Colonic mucosa (tissue), 4 donors: ENCODE results near the gene PLAU. TPM values are rescaled to one million over a fixed set of nuclear protein-coding genes. Genes with fewer than 3 reads are reported as not detected.
"Not testable (repeated sequence)": the region's sequence is repeated elsewhere in the genome, so short reads cannot be mapped to it uniquely, and the experiment has no call there.

Source experiments
- DNase-seq: peaks from one replicate; pipeline ENCODE4 v3.0.0-alpha.2; 2020
- H3K27ac ChIP-seq: fragments of 200-600 bp; one replicate; pipeline ENCODE4 v1.8.0; 2021
- H3K27me3 ChIP-seq: fragments of 200-600 bp; one replicate; pipeline ENCODE4 v1.8.0; 2021
- H3K36me3 ChIP-seq: fragments of 200-600 bp; one replicate; pipeline ENCODE4 v1.8.0; 2021
- H3K4me1 ChIP-seq: fragments of 200-600 bp; one replicate; pipeline ENCODE4 v1.8.0; 2021; ENCODE audit warnings: mild to moderate bottlenecking
- H3K4me3 ChIP-seq: fragments of 200-600 bp; one replicate; pipeline ENCODE4 v1.8.0; 2021
- H3K9ac ChIP-seq, 2 donors: one replicate each; pipeline ENCODE4 v1.7.0; 2013; ENCODE audit warnings: control low read depth in 2 of 2, low read depth in 2 of 2, low read length in 2 of 2
- H3K9me3 ChIP-seq: fragments of 200-600 bp; one replicate; pipeline ENCODE4 v1.8.0; 2021
- intact Hi-C: fragments of 100-400 bp; cut with DNase I; formaldehyde crosslinking; loops from one replicate; pipeline ENCODE4 v1.14.1; 2022
- total RNA-seq, 2 donors: library from RNA; stranded (reverse); fragmentation: NEBNext Ultra II Directional in 1 of 2; extraction: Animal tissue kit (Norgen Biotek cat#: 25700) in 1 of 2; gene quantifications; one replicate each; pipeline ENCODE4 v1.2.1, GENCODE V29; 2021
- TF ChIP-seq, protein P1 (sequence below): fragments of 200-600 bp; IDR thresholded peaks from one replicate; pipeline ENCODE4 v1.8.0; 2022; ENCODE audit warnings: antibody characterized with exemption, mild to moderate bottlenecking
- donor health status: healthy.
- donor health status: DM: no; HTN: no; CAD: no.
- donor health status: DM: no; HTN: no; CAD: no.

The PLAU gene
- total RNA-seq, 2 donors from 2014 or later = 4.0 to 11.4 TPM

DNA sequence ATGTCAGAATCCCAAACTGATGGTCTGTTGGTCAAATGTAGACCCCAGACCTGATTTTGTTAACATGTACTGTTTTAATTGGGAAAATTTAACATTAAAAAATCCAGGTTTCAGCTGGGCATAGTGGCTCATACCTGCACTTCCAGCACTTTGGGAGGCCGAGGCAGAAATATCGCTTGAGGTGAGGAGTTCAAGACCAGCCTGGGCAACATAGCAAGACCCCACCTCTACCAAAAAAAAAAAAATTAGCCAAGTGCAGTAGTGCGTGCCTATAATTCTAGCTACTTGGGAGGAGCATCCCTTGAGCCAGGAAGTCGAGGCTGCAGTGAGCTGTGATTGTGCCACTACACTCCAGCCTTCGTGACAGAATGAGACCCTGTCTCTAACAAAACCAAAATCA is 20.7 kb upstream of the PLAU start:
- intact Hi-C loops = no loop called here
- Histone ChIP-seq H3K9ac (no peak overlapping the region), H3K27ac (no peak overlapping the region)

DNA sequence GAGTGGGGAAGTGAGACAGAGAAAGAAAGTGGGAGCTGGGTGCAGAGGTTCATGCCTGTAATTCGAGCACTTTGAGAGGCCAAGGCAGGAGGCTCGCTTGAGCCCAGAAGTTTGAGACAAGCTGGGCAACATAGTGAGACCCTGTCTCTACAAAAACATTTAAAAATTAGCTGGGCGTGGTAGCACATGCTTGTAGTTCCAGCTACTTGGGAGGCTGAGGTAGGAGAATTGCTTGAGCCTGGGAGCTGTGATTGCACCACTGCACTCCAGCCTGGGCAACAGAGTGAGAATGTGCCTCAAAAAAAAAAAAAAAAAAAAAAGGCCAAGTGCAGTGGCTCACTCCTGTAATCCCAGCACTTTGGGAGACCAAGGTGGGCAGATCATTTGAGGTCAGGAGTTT is 20.1 kb upstream of the PLAU start:
- H3K4me3 ChIP-seq, H3K36me3 ChIP-seq, H3K9ac ChIP-seq, H3K27me3 ChIP-seq, intact Hi-C loops, H3K27ac ChIP-seq, DNase-seq, H3K9me3 ChIP-seq: not testable (repeated sequence)
- peaks cover 14% of the 10 kb centered on the region for H3K4me1 ChIP-seq

More for the DNA sequence above, 20.7 kb upstream of the PLAU start:
- TF ChIP-seq, protein P1, sequence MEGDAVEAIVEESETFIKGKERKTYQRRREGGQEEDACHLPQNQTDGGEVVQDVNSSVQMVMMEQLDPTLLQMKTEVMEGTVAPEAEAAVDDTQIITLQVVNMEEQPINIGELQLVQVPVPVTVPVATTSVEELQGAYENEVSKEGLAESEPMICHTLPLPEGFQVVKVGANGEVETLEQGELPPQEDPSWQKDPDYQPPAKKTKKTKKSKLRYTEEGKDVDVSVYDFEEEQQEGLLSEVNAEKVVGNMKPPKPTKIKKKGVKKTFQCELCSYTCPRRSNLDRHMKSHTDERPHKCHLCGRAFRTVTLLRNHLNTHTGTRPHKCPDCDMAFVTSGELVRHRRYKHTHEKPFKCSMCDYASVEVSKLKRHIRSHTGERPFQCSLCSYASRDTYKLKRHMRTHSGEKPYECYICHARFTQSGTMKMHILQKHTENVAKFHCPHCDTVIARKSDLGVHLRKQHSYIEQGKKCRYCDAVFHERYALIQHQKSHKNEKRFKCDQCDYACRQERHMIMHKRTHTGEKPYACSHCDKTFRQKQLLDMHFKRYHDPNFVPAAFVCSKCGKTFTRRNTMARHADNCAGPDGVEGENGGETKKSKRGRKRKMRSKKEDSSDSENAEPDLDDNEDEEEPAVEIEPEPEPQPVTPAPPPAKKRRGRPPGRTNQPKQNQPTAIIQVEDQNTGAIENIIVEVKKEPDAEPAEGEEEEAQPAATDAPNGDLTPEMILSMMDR = no peak
- H3K9me3 ChIP-seq = no peaks in the 10 kb centered on the region
- no peaks in the 10 kb centered on the region for H3K27me3 ChIP-seq
- H3K4me3 ChIP-seq = no peak overlapping the region
- no peak for DNase-seq
- H3K36me3 ChIP-seq = no peaks in the 10 kb centered on the region
- peaks cover 14% of the 10 kb centered on the region for H3K4me1 ChIP-seq

DNA sequence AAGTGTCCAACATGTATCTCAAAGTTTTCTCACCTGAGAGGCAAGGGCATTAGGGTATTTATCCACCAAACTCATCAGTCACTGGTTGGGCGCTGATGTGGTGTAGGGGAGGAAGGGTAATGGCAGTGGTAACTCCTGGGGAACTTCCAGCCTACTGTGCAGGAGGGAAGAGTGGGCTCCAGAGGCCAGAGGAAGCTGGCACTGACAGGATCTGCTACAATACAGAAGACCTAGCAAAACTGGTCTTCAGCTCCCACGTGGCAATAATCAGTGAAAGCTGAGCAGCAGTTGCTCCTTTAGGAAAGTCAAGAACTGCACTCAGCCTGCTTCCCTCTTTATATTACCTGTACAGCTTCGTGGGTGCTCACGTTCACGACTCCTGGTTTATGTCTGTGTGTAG is 19.4 kb upstream of the PLAU start:
- Histone ChIP-seq H3K36me3 (no peaks in the 10 kb centered on the region), H3K4me3 (no peak overlapping the region), H3K9ac (no peak overlapping the region), H3K27ac (no peak overlapping the region), H3K4me1 (peaks cover 10% of the 10 kb centered on the region), H3K9me3 (no peaks in the 10 kb centered on the region), H3K27me3 (no peaks in the 10 kb centered on the region)
- TF ChIP-seq, protein P1 = no peak
- no peak for DNase-seq
- intact Hi-C loops = no loop called here

DNA sequence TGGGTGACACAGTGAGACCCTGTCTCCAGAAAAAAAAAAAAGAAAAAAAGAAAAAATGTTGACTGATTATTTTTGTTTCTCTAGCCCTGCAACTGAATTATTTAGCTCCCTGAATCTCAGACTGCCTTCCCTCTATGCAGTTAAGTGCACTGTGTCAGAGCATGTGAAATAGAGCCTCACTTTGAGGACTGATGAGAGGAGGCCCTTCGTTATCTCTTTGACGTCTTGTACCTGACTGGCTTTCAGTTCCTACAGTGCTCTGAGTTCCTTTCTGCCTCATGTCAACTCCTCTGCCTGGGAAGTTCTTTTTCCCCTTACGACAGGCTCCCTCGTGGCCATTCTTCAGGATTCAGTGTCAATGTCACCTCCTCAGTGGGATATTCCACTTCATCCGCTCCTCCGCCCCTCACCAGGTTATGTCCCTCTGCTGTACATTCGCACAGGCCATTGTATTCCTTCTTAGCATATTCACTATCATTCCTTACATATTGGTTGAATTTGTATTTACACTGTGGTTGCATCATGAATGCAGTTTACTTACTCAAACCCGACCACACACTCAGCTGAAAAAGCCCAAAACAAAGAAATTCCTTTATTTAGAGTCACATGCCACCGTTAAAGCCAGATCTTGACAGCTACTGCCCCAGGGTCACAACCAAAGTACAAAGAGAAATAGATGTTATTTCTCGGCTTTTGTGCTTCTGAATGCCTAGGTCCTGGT is 18.5 kb upstream of the PLAU start:
- H3K9ac ChIP-seq = no peak overlapping the region
- intact Hi-C loops = no loop called here
- no peaks in the 10 kb centered on the region for H3K9me3 ChIP-seq
- H3K36me3 ChIP-seq = no peaks in the 10 kb centered on the region
- H3K4me3 ChIP-seq = no peak overlapping the region
- peaks cover 7% of the 10 kb centered on the region for H3K4me1 ChIP-seq
- H3K27me3 ChIP-seq = no peaks in the 10 kb centered on the region
- no peak overlapping the region for H3K27ac ChIP-seq
- TF ChIP-seq, protein P1 = no peak
- no peak for DNase-seq

DNA sequence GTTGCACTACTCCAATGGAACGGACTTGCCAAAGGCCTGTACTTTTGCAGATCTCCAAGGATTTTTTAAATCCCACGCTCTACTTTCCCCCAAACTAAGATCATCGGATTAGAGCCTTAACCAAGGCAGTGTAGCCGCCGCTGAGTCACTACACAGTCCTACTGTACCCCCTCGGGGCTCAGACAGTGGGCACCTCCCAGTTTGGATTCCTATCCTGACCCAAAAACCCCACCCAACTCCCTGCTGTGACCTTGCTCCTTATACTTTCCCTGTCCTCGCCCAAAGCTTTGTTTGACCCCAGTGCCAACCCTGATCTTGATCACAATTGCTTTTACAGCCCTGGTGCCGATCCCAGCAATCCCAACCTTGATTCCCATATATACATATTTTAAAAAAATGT is 17.5 kb upstream of the PLAU start:
- H3K9me3 ChIP-seq = no peaks in the 10 kb centered on the region
- TF ChIP-seq, protein P1 = no peak
- no peak overlapping the region for H3K4me3 ChIP-seq
- no peaks in the 10 kb centered on the region for H3K27me3 ChIP-seq
- no peak for DNase-seq
- intact Hi-C loops = no loop called here
- no peaks in the 10 kb centered on the region for H3K4me1 ChIP-seq
- no peaks in the 10 kb centered on the region for H3K36me3 ChIP-seq
- no peak overlapping the region for H3K9ac ChIP-seq
- no peak overlapping the region for H3K27ac ChIP-seq

DNA sequence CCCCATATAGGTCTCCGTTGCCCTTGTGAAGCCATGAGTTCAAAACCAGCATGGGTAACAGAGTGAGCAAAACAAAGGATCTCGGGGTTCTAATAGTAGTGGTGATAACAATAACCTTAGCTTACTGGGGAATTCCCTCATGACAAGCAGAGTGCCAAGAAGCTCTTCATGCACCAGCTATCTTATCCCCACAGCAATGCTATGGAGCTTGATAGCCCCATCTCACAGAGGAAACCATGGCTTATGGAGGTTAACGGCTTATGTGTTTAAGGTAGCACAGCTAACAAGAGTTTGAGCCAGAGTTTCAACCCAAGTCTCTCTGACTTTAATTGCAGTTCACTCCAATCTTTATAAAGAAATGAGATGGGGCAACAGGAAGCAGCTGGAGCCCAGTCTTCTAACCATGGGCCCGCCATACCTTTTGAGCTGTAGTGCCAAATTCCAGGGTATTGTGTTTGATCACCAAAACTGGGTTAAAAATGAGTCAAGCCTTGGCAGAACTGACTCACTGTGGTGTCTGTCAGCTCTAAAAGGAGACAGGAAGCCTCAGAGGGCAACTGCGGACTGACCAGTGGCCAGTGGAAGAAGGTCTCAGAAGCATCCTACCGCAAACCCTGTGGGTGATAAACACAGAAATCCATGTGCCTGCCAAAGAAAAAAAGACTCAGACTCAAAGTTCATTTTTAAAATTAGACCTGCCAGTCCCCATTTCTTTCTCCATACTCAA is 16.5 kb upstream of the PLAU start:
- Histone ChIP-seq H3K27ac (no peak overlapping the region), H3K27me3 (no peaks in the 10 kb centered on the region), H3K4me1 (no peaks in the 10 kb centered on the region), H3K9ac (no peak overlapping the region), H3K36me3 (no peaks in the 10 kb centered on the region), H3K4me3 (no peak overlapping the region), H3K9me3 (no peaks in the 10 kb centered on the region)
- no peak for DNase-seq
- TF ChIP-seq, protein P1 = no peak
- intact Hi-C loops = no loop called here

DNA sequence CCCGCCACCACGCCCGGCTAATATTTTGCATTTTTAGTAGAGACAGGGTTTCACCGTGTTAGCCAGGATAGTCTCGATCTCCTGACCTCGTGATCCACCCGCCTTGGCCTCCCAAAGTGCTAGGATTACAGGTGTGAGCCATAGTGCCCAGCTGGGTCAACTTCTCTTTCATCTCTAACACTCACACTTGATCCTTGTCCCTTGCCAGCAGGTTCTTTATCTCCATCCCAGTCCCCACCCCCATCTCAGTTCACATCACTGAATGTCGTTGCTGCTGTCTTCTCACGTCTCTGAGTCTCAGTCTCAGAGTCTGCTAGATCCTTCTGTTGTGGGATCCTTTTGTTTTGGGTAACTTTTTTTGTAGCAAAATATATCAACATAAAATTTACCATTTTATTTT is 15.6 kb upstream of the PLAU start:
- intact Hi-C loops, H3K9me3 ChIP-seq, H3K9ac ChIP-seq, H3K36me3 ChIP-seq, H3K27me3 ChIP-seq, H3K4me1 ChIP-seq, DNase-seq, H3K27ac ChIP-seq, H3K4me3 ChIP-seq: not testable (repeated sequence)
